OCI-LY3 (cell line): ENCODE measurements around the gene PTPRN2.

ENCODE experiments used
- H2AFZ ChIP-seq: fragments of 200-600, 300-600 bp; shearing (Covaris generic); 2 replicates; pipeline ENCODE4 v1.6.0; 2014; ENCODE audit warnings: antibody characterized with exemption, low read depth, low read length
- H3K27ac ChIP-seq: fragments of 200-600, 300-600 bp; sonication (generic); 2 replicates; pipeline ENCODE4 v1.5.1; 2014; ENCODE audit warnings: mild to moderate bottlenecking, low read length, moderate library complexity, mixed read lengths
- H3K27me3 ChIP-seq: fragments of 200-600, 300-600 bp; sonication (generic); 2 replicates; pipeline ENCODE4 v1.6.1; 2014; ENCODE audit warnings: low read depth, low read length, mixed read lengths
- H3K36me3 ChIP-seq: fragments of 200-600, 300-600 bp; sonication (generic); replicated peaks from 2 replicates; pipeline ENCODE3; 2014; ENCODE audit warnings: low read depth, low read length, mixed read lengths
- H3K4me1 ChIP-seq: fragments of 300-600, 200-600 bp; sonication (generic); 2 replicates; pipeline ENCODE4 v1.6.1; 2014; ENCODE audit warnings: low read length, mixed read lengths
- H3K4me2 ChIP-seq: fragments of 200-600, 300-600 bp; sonication (generic); 2 replicates; pipeline ENCODE4 v1.6.1; 2014; ENCODE audit warnings: low read length, mixed read lengths
- H3K4me3 ChIP-seq: fragments of 300-600, 200-600 bp; sonication (generic); 2 replicates; pipeline ENCODE4 v1.5.1; 2014; ENCODE audit warnings: antibody characterized with exemption, mild to moderate bottlenecking, low read length, moderate library complexity
- H3K79me2 ChIP-seq: fragments of 300-600, 200-600 bp; shearing (Covaris generic); 2 replicates; pipeline ENCODE4 v1.6.1; 2014; ENCODE audit warnings: mild to moderate bottlenecking, low read length, mixed read lengths
- H3K9ac ChIP-seq: fragments of 300-600, 200-600 bp; shearing (Covaris generic); 2 replicates; pipeline ENCODE4 v1.6.0; 2014; ENCODE audit warnings: mild to moderate bottlenecking, low read length, moderate library complexity
- H3K9me3 ChIP-seq: fragments of 200-600, 300-600 bp; shearing (Covaris generic); 2 replicates; pipeline ENCODE4 v1.6.1; 2014; ENCODE audit warnings: low read length, mixed read lengths; ENCODE audit not compliant: insufficient read depth
- H4K20me1 ChIP-seq: fragments of 200-600, 300-600 bp; sonication (generic); 2 replicates; pipeline ENCODE4 v1.6.1; 2016; ENCODE audit warnings: low read length, mixed read lengths; ENCODE audit not compliant: insufficient read depth
- EZH2phosphoT487 ChIP-seq: fragments of 200-600 bp; shearing (Covaris generic); IDR thresholded peaks from 2 replicates; pipeline ENCODE4 v1.6.1; 2018; ENCODE audit warnings: antibody characterized with exemption, mixed run types, low read depth
- TF ChIP-seq, protein P1 (sequence below): fragments of 200-600, 300-600 bp; sonication (generic); IDR thresholded peaks from 2 replicates; pipeline ENCODE4 v1.5.1; 2014; ENCODE audit warnings: antibody characterized with exemption, low read length, low read depth

Gene PTPRN2

DNA sequence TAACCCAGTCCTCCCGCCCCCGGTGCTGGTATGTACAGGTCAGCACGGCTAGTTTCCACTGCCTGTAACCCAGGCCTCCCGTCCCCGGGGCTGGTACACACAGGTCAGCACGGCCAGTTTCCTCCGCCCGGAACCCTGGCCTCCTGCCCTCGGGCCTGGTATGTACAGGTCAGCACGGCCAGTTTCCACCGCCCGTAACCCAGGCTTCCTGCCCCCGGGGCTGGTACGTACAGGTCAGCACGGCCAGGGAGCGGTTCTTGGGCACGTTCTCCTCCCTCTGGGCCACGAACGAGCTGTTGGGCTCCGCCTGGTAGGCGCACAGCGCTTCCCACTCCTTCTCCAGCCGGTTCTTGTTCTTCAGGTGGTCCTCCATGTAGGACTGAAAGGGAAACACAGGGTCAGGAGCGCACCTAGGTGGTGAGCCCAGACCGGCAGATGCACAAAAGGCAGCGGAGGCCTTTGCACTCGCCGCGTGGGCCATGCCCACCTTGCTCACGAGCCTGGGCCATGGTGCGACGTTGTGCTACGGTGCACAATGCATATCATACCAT lies 966.4 kb downstream of the PTPRN2 start:
- H4K20me1 ChIP-seq: no peaks in the 10 kb centered on the region
- H3K4me2 ChIP-seq: no peak overlapping the region
- no peaks in the 10 kb centered on the region for H3K79me2 ChIP-seq
- no peak overlapping the region for H3K27ac ChIP-seq
- H3K4me1 ChIP-seq: no peaks in the 10 kb centered on the region
- no peaks in the 10 kb centered on the region for H3K27me3 ChIP-seq
- H3K9ac ChIP-seq: no peak overlapping the region
- TF ChIP-seq, protein P1, sequence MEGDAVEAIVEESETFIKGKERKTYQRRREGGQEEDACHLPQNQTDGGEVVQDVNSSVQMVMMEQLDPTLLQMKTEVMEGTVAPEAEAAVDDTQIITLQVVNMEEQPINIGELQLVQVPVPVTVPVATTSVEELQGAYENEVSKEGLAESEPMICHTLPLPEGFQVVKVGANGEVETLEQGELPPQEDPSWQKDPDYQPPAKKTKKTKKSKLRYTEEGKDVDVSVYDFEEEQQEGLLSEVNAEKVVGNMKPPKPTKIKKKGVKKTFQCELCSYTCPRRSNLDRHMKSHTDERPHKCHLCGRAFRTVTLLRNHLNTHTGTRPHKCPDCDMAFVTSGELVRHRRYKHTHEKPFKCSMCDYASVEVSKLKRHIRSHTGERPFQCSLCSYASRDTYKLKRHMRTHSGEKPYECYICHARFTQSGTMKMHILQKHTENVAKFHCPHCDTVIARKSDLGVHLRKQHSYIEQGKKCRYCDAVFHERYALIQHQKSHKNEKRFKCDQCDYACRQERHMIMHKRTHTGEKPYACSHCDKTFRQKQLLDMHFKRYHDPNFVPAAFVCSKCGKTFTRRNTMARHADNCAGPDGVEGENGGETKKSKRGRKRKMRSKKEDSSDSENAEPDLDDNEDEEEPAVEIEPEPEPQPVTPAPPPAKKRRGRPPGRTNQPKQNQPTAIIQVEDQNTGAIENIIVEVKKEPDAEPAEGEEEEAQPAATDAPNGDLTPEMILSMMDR: no peak
- no peak for TF ChIP-seq EZH2phosphoT487
- H3K4me3 ChIP-seq: no peak overlapping the region
- no peaks in the 10 kb centered on the region for H3K9me3 ChIP-seq
- H3K36me3 ChIP-seq: no peaks in the 10 kb centered on the region
- no peak overlapping the region for H2AFZ ChIP-seq

DNA sequence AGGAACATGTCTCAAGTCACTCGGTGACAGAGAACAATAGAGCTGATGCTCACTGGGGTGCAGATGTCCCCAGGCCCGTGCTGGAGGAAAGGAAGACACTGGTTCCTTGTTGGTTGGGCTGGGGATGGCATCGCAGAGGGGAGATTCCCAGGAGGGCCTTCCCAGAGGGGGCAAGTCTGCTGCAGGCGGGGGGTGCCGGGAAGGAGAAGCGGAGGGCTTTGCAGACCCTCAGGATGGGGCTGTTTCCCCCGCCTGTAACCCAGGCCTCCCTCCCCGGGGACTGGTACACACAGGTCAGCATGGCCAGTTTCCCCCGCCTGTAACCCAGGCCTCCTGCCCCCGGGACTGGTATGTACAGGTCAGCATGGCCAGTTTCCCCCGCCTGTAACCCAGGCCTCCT lies 967.0 kb downstream of the PTPRN2 start:
- no peak overlapping the region for H3K4me3 ChIP-seq
- TF ChIP-seq, protein P1: no peak
- no peak for TF ChIP-seq EZH2phosphoT487
- no peaks in the 10 kb centered on the region for H3K79me2 ChIP-seq
- no peaks in the 10 kb centered on the region for H3K4me1 ChIP-seq
- H2AFZ ChIP-seq: no peak overlapping the region
- no peak overlapping the region for H3K4me2 ChIP-seq
- H4K20me1 ChIP-seq: no peaks in the 10 kb centered on the region
- H3K9ac ChIP-seq: no peak overlapping the region
- no peak overlapping the region for H3K27ac ChIP-seq
- H3K36me3 ChIP-seq: no peaks in the 10 kb centered on the region
- no peaks in the 10 kb centered on the region for H3K9me3 ChIP-seq
- H3K27me3 ChIP-seq: no peaks in the 10 kb centered on the region

DNA sequence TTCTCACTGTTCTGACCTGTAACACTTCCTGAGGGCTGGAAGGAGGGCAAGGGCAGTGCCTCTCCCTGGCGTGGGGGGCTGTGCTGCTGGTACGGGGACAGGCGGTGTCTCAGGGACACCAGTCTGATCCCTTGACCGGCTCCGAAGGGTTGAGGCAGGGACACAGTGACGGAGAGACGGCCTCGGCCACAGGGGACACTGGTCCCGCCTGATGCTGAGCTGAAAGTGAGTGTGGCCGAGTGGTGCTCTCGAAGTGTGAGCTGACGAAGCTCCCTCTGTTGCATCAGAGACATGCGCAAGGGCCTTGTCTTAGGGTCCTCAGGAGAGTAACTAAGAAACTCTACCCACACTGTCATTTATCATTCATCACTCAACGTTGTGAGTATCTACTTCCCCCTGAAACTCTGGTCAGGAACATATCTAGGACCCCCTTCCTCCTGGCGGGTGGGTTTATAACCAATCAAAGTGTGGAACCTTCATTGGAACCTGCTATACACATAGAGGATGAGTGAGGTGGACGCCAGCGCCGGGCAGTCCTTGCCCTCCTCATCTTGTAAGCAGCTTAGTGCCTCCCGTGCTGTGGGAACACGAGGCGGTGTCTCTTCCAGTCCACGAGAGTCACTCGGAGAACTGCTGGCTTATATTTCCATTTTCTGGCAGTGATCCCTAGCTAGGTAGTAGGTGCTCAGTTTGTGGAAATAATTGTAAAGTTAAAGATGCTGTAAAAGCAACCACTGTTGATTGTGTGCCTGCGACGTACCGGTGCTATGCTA lies 967.7 kb downstream of the PTPRN2 start:
- H3K9ac ChIP-seq: no peak overlapping the region
- no peak overlapping the region for H2AFZ ChIP-seq
- no peaks in the 10 kb centered on the region for H3K27me3 ChIP-seq
- H3K36me3 ChIP-seq: no peaks in the 10 kb centered on the region
- H4K20me1 ChIP-seq: no peaks in the 10 kb centered on the region
- H3K9me3 ChIP-seq: no peaks in the 10 kb centered on the region
- no peaks in the 10 kb centered on the region for H3K4me1 ChIP-seq
- TF ChIP-seq, protein P1: no peak
- TF ChIP-seq EZH2phosphoT487: no peak
- H3K79me2 ChIP-seq: no peaks in the 10 kb centered on the region
- H3K27ac ChIP-seq: no peak overlapping the region
- H3K4me3 ChIP-seq: no peak overlapping the region
- no peak overlapping the region for H3K4me2 ChIP-seq

DNA sequence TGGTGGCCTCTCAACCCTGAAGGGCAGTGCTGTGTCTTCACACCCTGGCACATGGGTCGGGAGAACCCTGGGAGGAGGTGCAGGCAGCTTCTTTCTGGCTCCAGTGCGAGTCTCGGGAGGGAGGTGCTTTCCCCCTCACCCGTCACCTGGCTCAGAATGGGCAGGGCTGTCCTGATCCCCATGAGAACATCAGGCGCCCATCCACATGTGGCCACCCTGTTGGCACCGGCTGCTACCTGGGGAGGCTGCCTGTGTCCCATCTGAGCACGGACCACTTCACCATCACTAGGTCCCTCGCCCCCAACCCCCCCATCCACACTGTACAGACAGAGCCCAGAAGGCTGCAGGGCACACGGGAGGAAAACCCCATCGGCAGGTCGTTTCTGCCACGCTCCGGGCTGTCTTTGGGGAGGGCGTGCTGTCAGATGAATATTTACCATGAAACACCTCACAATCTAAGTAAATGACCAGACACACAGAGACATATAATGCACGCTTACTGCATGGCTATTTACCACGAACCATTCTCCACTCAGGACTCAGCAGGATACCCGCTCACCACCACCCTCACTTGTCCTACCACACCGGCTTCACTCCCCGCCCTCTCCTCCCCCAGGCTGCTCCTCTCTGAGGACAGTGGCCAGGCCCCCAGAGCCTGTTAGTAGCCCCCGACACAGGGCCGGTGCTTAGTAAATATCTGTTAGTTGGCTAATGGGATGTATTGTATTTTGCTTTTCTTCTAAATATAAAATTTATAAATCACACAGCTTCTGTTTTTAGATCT lies 968.6 kb downstream of the PTPRN2 start:
- H3K4me2 ChIP-seq: no peak overlapping the region
- no peak overlapping the region for H2AFZ ChIP-seq
- no peaks in the 10 kb centered on the region for H4K20me1 ChIP-seq
- TF ChIP-seq EZH2phosphoT487: no peak
- TF ChIP-seq, protein P1: no peak
- no peak overlapping the region for H3K9ac ChIP-seq
- no peaks in the 10 kb centered on the region for H3K9me3 ChIP-seq
- H3K36me3 ChIP-seq: no peaks in the 10 kb centered on the region
- no peak overlapping the region for H3K27ac ChIP-seq
- no peaks in the 10 kb centered on the region for H3K79me2 ChIP-seq
- no peak overlapping the region for H3K4me3 ChIP-seq
- H3K27me3 ChIP-seq: no peaks in the 10 kb centered on the region
- H3K4me1 ChIP-seq: no peaks in the 10 kb centered on the region
